ENCODE measurements around the gene ZMAT3.
A peak's percentile ranks its signal among the peaks of the same experiment; 100 is the strongest.
"Not testable (repeated sequence)": the region's sequence is repeated elsewhere in the genome, so short reads cannot be mapped to it uniquely, and the experiment has no call there.

Gene ZMAT3

DNA sequence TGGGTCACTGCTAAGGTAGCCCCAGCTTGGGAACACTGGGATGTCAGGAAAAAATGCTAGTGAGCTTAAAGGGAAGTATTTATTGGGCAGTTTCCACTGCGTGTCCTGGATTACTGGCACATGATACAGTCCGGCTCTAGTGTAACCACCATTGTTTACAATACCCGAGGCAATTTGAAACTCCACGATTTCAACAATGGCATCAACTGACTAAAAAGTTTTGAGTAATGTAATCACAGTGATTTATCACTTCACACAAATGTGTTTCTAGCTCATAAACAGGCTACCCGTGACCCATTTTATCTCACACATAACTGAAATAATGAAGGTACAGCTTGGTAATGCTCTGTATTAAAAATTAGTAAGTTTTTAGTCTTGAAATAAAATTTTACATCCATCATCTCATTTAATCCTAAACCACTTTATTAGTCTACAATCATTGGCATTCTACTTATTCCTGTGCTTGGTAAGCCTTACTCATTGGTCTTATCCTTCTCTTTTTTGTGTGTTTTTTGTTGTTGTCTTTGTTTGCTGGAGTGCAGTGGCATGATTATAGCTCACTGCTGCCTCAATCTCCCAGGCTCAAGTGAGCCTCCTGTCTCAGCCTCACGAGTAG lies 7.6 kb downstream of the ZMAT3 start:
- DNase-seq (ENCODE audit: low spot score), result no peak
- TF ChIP-seq, protein P1, sequence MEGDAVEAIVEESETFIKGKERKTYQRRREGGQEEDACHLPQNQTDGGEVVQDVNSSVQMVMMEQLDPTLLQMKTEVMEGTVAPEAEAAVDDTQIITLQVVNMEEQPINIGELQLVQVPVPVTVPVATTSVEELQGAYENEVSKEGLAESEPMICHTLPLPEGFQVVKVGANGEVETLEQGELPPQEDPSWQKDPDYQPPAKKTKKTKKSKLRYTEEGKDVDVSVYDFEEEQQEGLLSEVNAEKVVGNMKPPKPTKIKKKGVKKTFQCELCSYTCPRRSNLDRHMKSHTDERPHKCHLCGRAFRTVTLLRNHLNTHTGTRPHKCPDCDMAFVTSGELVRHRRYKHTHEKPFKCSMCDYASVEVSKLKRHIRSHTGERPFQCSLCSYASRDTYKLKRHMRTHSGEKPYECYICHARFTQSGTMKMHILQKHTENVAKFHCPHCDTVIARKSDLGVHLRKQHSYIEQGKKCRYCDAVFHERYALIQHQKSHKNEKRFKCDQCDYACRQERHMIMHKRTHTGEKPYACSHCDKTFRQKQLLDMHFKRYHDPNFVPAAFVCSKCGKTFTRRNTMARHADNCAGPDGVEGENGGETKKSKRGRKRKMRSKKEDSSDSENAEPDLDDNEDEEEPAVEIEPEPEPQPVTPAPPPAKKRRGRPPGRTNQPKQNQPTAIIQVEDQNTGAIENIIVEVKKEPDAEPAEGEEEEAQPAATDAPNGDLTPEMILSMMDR (IDR thresholded peaks at IDR 0.05; ENCODE audit: borderline replicate concordance, control extremely low read depth, extremely low read depth, insufficient read depth, missing control alignments), result no peak
- in situ Hi-C loops (cut with MboI; ENCODE audit: low sequenced_read_pairs, unreplicated experiment), result no loop called here

DNA sequence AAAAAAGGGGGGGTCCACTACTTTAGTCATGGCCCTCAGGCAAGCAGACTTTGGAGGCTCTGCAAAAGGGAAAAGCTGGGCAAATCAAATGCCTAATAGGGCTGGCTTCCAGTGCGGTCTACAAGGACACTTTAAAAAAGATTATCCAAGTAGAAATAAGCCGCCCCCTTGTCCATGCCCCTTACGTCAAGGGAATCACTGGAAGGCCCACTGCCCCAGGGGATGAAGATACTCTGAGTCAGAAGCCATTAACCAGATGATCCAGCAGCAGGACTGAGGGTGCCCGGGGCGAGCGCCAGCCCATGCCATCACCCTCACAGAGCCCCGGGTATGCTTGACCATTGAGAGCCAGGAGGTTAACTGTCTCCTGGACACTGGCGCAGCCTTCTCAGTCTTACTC lies 15.3 kb downstream of the ZMAT3 start:
- in situ Hi-C loops (cut with MboI; ENCODE audit: low sequenced_read_pairs, unreplicated experiment), result no loop called here
- DNase-seq (ENCODE audit: low spot score), result no peak
- TF ChIP-seq, protein P1 (IDR thresholded peaks at IDR 0.05; ENCODE audit: borderline replicate concordance, control extremely low read depth, extremely low read depth, insufficient read depth, missing control alignments), result no peak

DNA sequence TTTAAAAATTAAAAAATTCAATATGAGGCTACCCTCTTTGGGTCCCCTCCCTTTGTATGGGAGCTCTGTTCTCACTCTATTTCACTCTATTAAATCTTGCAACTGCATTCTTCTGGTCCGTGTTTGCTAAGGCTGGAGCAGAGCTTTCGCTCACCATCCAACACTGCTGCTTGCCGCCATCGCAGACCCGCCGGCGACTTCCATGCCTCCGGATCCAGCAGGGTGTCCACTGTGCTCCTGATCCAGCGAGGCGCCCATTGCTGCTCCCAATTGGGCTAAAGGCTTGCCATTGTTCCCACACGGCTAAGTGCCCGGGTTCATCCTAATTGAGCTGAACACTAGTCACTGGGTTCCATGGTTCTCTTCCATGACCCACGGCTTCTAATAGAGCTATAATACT lies 17.0 kb downstream of the ZMAT3 start:
- in situ Hi-C loops (cut with MboI; ENCODE audit: low sequenced_read_pairs, unreplicated experiment); DNase-seq (ENCODE audit: low spot score): not testable (repeated sequence)

DNA sequence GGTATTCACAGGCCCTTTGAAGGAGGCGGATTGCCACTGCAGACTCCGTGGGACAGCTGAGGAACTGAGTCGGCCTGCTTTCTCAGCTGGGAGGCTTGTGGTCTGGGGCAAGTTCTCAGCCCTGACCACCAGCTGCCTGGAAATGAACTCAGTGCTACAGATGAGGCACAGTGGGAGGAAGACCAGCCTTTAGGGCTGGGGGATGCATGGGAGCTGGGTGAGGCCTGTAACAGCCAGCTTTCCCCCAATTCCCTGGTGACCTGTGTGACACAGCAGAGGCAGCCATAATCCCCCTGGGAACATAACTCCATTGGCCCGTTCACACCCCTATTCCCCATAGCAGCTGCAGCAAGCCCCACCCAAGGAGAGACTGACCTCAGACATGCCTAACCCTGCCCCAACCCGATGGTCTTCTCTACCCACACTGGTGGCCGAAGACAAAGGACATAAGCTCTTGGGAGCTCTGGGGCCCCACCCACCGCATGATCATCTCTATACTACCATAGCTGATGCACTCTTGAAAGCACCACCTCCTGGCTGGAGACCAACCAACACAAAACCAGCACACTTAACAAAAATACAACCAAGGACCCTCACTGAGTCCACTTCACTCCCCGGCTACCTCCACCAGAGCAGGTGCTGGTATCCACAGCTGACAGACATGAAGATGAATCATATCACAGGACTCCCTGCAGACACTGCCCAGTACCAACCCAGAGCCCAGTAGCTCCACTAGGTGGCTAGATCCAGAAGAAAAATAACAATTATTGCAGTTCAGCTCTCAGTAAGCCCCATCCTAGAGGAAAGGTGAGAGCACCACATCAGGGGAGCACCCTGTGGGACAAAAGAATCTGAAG lies 24.9 kb downstream of the ZMAT3 start:
- in situ Hi-C loops (cut with MboI; ENCODE audit: low sequenced_read_pairs, unreplicated experiment), result no loop called here
- DNase-seq (ENCODE audit: low spot score), result peak; percentile 49
- TF ChIP-seq, protein P1 (IDR thresholded peaks at IDR 0.05; ENCODE audit: borderline replicate concordance, control extremely low read depth, extremely low read depth, insufficient read depth, missing control alignments), result no peak

DNA sequence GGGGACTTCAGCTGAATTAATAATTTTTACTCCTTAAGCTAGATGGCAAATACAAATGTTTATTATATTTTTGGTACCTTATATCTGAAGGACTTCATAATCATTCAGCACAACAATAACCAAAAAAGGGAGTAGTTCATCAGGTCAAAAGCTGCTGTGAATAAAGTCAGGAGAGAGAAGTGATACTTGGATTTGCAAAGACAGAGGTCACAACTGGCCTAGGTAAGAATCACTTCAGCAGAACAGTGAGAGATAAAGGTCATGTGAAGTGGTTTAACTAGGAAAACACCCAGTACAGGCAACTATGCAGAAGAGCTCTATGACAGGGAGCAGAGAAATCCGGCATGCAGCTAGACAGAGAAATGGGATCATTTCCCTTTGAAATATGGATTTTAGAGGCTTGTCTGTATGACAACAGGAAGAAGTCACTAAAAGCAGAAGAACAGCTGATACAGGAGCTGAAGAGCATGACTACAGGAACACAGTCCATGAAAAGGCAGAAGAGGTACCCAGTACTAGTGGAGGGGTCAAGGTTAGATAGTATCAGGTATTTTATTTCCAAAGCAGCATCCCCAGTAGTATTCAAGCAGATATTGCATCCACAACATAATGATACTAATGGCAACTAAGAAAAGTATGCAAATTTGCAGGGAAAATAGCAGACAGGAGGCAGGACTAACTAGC lies 25.7 kb downstream of the ZMAT3 start:
- DNase-seq (ENCODE audit: low spot score), result peak; percentile 38
- TF ChIP-seq, protein P1 (IDR thresholded peaks at IDR 0.05; ENCODE audit: borderline replicate concordance, control extremely low read depth, extremely low read depth, insufficient read depth, missing control alignments), result no peak
- in situ Hi-C loops (cut with MboI; ENCODE audit: low sequenced_read_pairs, unreplicated experiment), result no loop called here

DNA sequence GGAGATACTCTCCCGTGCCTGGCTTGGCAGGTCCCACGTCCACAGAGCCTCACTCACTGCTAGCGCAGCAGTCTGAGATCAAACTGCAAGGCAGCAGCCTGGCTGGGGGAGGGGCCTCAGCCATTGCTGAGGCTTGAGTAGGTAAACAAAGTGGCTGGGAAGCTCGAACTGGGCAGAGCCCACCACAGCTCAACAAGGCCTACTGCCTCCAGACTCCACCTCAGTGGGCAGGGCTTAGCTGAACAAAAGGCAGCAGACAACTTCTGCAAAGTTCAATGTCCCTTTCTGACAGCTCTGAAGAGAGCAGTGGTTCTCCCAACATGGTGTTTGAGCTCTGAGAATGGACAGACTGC lies 32.7 kb downstream of the ZMAT3 start:
- DNase-seq (ENCODE audit: low spot score); in situ Hi-C loops (cut with MboI; ENCODE audit: low sequenced_read_pairs, unreplicated experiment): not testable (repeated sequence)

DNA sequence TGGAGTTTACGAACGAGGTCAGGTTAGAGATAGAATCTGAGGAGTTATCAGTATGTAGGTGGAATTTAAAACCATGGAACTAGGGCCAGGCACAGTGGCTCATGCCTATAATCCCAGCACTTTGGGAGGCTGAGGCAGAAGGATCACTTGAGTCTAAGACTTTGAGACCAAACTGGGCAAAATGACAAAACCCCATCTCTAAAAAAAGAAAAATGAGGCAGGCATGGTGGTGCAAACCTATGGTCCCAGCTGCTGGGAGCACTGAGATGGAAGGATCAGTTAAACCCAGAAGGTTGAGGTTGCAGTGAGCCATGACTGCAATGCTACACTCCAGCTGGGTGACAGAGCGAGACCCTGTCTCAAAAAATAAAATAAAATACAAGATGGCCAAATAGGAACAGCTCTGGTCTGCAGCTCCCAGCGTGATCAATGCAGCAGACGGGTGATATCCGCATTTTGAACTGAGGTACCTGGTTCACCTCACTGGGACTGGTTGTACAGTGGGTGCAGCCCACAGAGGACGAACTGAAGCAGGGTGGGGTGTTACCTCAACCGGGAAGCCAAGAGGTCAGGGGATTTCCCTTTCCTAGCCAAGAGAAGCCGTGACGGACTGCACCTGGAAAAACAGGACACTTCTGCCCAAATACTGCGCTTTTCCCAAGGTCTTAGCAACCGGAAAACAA lies 33.3 kb downstream of the ZMAT3 start:
- no peak for DNase-seq (ENCODE audit: low spot score)
- TF ChIP-seq, protein P1 (IDR thresholded peaks at IDR 0.05; ENCODE audit: borderline replicate concordance, control extremely low read depth, extremely low read depth, insufficient read depth, missing control alignments), result no peak
- in situ Hi-C loops (cut with MboI; ENCODE audit: low sequenced_read_pairs, unreplicated experiment), result no loop called here
